Ishikawa (cell line): ENCODE data around the gene ABHD2.

Experiments used
- CEBPB ChIP-seq: IDR thresholded peaks from 2 replicates; pipeline ENCODE4 v1.6.1; 2012
- CREB1 ChIP-seq: IDR thresholded peaks from 2 replicates; pipeline ENCODE4 v1.6.1; 2012; ENCODE audit warnings: low read depth
- EGR1 ChIP-seq: IDR thresholded peaks from 2 replicates; pipeline ENCODE4 v1.6.1; 2012
- EP300 ChIP-seq: IDR thresholded peaks from 2 replicates; pipeline ENCODE4 v1.6.1; 2012; ENCODE audit warnings: borderline replicate concordance
- FOXM1 ChIP-seq: IDR thresholded peaks from 2 replicates; pipeline ENCODE4 v1.6.1; 2012; ENCODE audit warnings: low read depth, borderline replicate concordance
- MAX ChIP-seq: IDR thresholded peaks from 2 replicates; pipeline ENCODE4 v1.6.1; 2012
- NFIC ChIP-seq: IDR thresholded peaks from 2 replicates; pipeline ENCODE4 v1.6.1; 2012
- RAD21 ChIP-seq: IDR thresholded peaks from 2 replicates; pipeline ENCODE4 v1.6.1; 2012; ENCODE audit warnings: low read depth
- REST ChIP-seq: IDR thresholded peaks from 2 replicates; pipeline ENCODE4 v1.6.1; 2012; ENCODE audit warnings: low read depth, mild to moderate bottlenecking
- TAF1 ChIP-seq: IDR thresholded peaks from 2 replicates; pipeline ENCODE4 v1.6.1; 2012; ENCODE audit warnings: low read depth, mild to moderate bottlenecking
- TCF12 ChIP-seq: IDR thresholded peaks from 2 replicates; pipeline ENCODE4 v1.6.1; 2012; ENCODE audit warnings: low read depth
- TEAD4 ChIP-seq: IDR thresholded peaks from 2 replicates; pipeline ENCODE4 v1.6.1; 2012
- USF1 ChIP-seq: IDR thresholded peaks from 2 replicates; pipeline ENCODE4 v1.6.1; 2012
- YY1 ChIP-seq: IDR thresholded peaks from 2 replicates; pipeline ENCODE4 v1.6.1; 2012; ENCODE audit warnings: low read depth
- ZBTB7A ChIP-seq: IDR thresholded peaks from 2 replicates; pipeline ENCODE4 v1.6.1; 2012; ENCODE audit warnings: low read depth

Gene ABHD2

GRCh38 chr15:89042387-89042786, 45.9 kb upstream of the ABHD2 start:
- no peak for TF ChIP-seq EP300
- TF ChIP-seq CREB1: no peak
- TF ChIP-seq TEAD4: no peak
- TF ChIP-seq TAF1: no peak
- TF ChIP-seq EGR1: no peak
- TF ChIP-seq NFIC: no peak
- no peak for TF ChIP-seq TCF12
- no peak for TF ChIP-seq MAX
- no peak for TF ChIP-seq RAD21
- no peak for TF ChIP-seq REST
- TF ChIP-seq ZBTB7A: no peak
- no peak for TF ChIP-seq USF1
- no peak for TF ChIP-seq CEBPB

- TF ChIP-seq EP300: no peak
- no peak for TF ChIP-seq TEAD4
- TF ChIP-seq NFIC: no peak
- no peak for TF ChIP-seq TCF12
- TF ChIP-seq CEBPB: no peak
- TF ChIP-seq REST: no peak
Measured at GRCh38 chr15:89043031-89044002, 44.9 kb upstream of the ABHD2 start.

GRCh38 chr15:89051875-89052274, 36.4 kb upstream of the ABHD2 start:
- TF ChIP-seq TEAD4 (no peak), YY1 (no peak), RAD21 (no peak), USF1 (no peak), TCF12 (no peak), TAF1 (no peak), EP300 (no peak), REST (no peak), ZBTB7A (no peak), MAX (no peak), FOXM1 (no peak), EGR1 (no peak), NFIC (no peak), CREB1 (no peak), CEBPB (no peak)

GRCh38 chr15:89052474-89052873, 35.8 kb upstream of the ABHD2 start:
- TF ChIP-seq CREB1 (no peak), FOXM1 (no peak), TAF1 (no peak), MAX (no peak), YY1 (no peak)
